Esophagus squamous epithelium (tissue), 5 donors: ENCODE data around the gene CELF4. TPM values are rescaled to one million over a fixed set of nuclear protein-coding genes. Genes with fewer than 3 reads are reported as not detected.

Experiments used
- DNase-seq: peaks from one replicate; lab custom pipeline; 2025; lab: John Stamatoyannopoulos, UW
- H3K27ac ChIP-seq, 4 donors: fragments of 200-600 bp; sonication (generic); one replicate each; pipeline ENCODE4 v1.5.1; 2016 to 2019; ENCODE audit warnings: mild to moderate bottlenecking in 1 of 4
- H3K27me3 ChIP-seq, 4 donors: fragments of 200-600 bp; sonication (generic); 1 replicate in 3 of 4; 2 replicates in 1 of 4; pipeline versions ENCODE4 v1.5.1 to v1.6.0; 2017 to 2021; ENCODE audit warnings: antibody characterized with exemption in 1 of 4
- H3K36me3 ChIP-seq, 3 donors: fragments of 200-600 bp; sonication (generic); one replicate each; pipeline ENCODE4 v1.5.1; 2016 to 2019
- H3K4me1 ChIP-seq, 3 donors: fragments of 200-600 bp; sonication (generic); one replicate each; pipeline ENCODE4 v1.5.1; 2017 to 2019
- H3K4me3 ChIP-seq, 4 donors: fragments of 200-600 bp; sonication (generic); 1 replicate in 3 of 4; 2 replicates in 1 of 4; pipeline ENCODE4 v1.5.1; 2016 to 2019; ENCODE audit warnings: mild to moderate bottlenecking in 2 of 4, moderate library complexity in 1 of 4
- H3K9me3 ChIP-seq, 3 donors: fragments of 200-600 bp; sonication (generic); one replicate each; pipeline ENCODE4 v1.5.1; 2016 to 2019
- CTCF ChIP-seq, 6 experiments: fragments of 450-650 bp in 4 of 6; fragments of 200-600 bp in 2 of 6; sonication (generic) in 2 of 6; IDR thresholded peaks; one replicate each; pipeline ENCODE4 v1.5.1; 2016 to 2019; ENCODE audit warnings: antibody characterized with exemption in 6 of 6, mild to moderate bottlenecking in 4 of 6, moderate library complexity in 4 of 6
- POLR2A ChIP-seq, 4 donors: fragments of 450-650 bp; IDR thresholded peaks; one replicate each; pipeline ENCODE4 v1.6.1; 2017; ENCODE audit warnings: antibody characterized with exemption in 4 of 4, mild to moderate bottlenecking in 4 of 4, moderate library complexity in 3 of 4
- WGBS, 2 donors: methylation state at CpG; one replicate each; pipeline ENCODE4 v1.1.5; 2018; 5-methylcytosine and 5-hydroxymethylcytosine counted together
- intact Hi-C: fragments of 100-400 bp; cut with DNase I; formaldehyde crosslinking; loops from one replicate; pipeline ENCODE4 v1.15.0; 2022
- total RNA-seq, 4 donors: library from RNA; depleted of rRNA; stranded (reverse); fragments of >200 nt; gene quantifications; one replicate each; pipeline ENCODE4 v1.1.0, GENCODE V29; 2016
- donor health status: DM: yes; HTN: yes; CAD: no.

The CELF4 gene
- total RNA-seq, 4 donors from 2014 or later: not detected

GRCh38 chr18:37306432-37306831 is 259.2 kb downstream of the CELF4 start:
- 84 to 86% methylated on average over 3 of the region's 8 CpGs for WGBS, 2 donors
- no peaks in the 10 kb centered on the region for H3K36me3 ChIP-seq
- no peaks in the 10 kb centered on the region for H3K4me1 ChIP-seq
- DNase-seq: no peak
- no peaks in the 10 kb centered on the region for H3K9me3 ChIP-seq
- intact Hi-C loops: no loop called here
- H3K27me3 ChIP-seq: peaks cover 0 to 15% (median 0%) of the 10 kb centered on the region in 4 donors
- H3K4me3 ChIP-seq: no peak overlapping the region
- TF ChIP-seq POLR2A (IDR thresholded peaks at IDR 0.05) (no peak), CTCF (IDR thresholded peaks at IDR 0.05) (no peak)
- no peak overlapping the region for H3K27ac ChIP-seq

GRCh38 chr18:37305066-37305465 is 260.5 kb downstream of the CELF4 start:
- WGBS, 2 donors: 75 to 81% methylated on average over 11 to 13 of the region's 13 CpGs
- Histone ChIP-seq H3K27ac (no peak overlapping the region), H3K4me3 (no peak overlapping the region), H3K4me1 (peaks cover 0 to 2% (median 0%) of the 10 kb centered on the region in 3 donors), H3K9me3 (no peaks in the 10 kb centered on the region), H3K36me3 (no peaks in the 10 kb centered on the region), H3K27me3 (peaks cover 0 to 7% (median 0%) of the 10 kb centered on the region in 4 donors)
- TF ChIP-seq POLR2A (IDR thresholded peaks at IDR 0.05) (no peak), CTCF (IDR thresholded peaks at IDR 0.05) (no peak)
- DNase-seq: no peak
- intact Hi-C loops: no loop called here

- TF ChIP-seq CTCF (IDR thresholded peaks at IDR 0.05) (no peak), POLR2A (IDR thresholded peaks at IDR 0.05) (no peak)
- Histone ChIP-seq H3K4me1 (peaks cover 0 to 11% (median 8%) of the 10 kb centered on the region in 3 donors), H3K4me3 (no peak overlapping the region), H3K9me3 (no peaks in the 10 kb centered on the region), H3K27ac (no peak overlapping the region), H3K36me3 (no peaks in the 10 kb centered on the region), H3K27me3 (peaks cover 0 to 3% (median 0%) of the 10 kb centered on the region in 4 donors)
- WGBS, 2 donors: 72 to 80% methylated on average over 5 of the region's 5 CpGs
- intact Hi-C loops: no loop called here
- no peak for DNase-seq
Measured at GRCh38 chr18:37304012-37304680, 261.5 kb downstream of the CELF4 start.

GRCh38 chr18:37303009-37303408 is 262.6 kb downstream of the CELF4 start:
- TF ChIP-seq CTCF (IDR thresholded peaks at IDR 0.05): no peak

GRCh38 chr18:37302519-37302918 is 263.1 kb downstream of the CELF4 start:
- no peak for DNase-seq
- WGBS, 2 donors: 83 to 86% methylated on average over 2 of the region's 3 CpGs
- no peak overlapping the region for H3K27ac ChIP-seq
- no peaks in the 10 kb centered on the region for H3K36me3 ChIP-seq
- H3K27me3 ChIP-seq: no peaks in the 10 kb centered on the region
- no peak overlapping the region for H3K4me3 ChIP-seq
- TF ChIP-seq CTCF (IDR thresholded peaks at IDR 0.05) (no peak), POLR2A (IDR thresholded peaks at IDR 0.05) (no peak)
- H3K4me1 ChIP-seq: peaks cover 0 to 14% (median 8%) of the 10 kb centered on the region in 3 donors
- intact Hi-C loops: no loop called here
- H3K9me3 ChIP-seq: no peaks in the 10 kb centered on the region

More at GRCh38 chr18:37303009-37303408, 262.6 kb downstream of the CELF4 start:
- H3K9me3 ChIP-seq: no peaks in the 10 kb centered on the region
- H3K4me3 ChIP-seq: no peak overlapping the region
- peaks cover 0 to 14% (median 8%) of the 10 kb centered on the region in 3 donors for H3K4me1 ChIP-seq
- 31 to 46% methylated on average over 2 of the region's 2 CpGs for WGBS, 2 donors
- intact Hi-C loops: no loop called here
- no peaks in the 10 kb centered on the region for H3K36me3 ChIP-seq
- DNase-seq: no peak
- no peak overlapping the region for H3K27ac ChIP-seq
- H3K27me3 ChIP-seq: no peaks in the 10 kb centered on the region
